ENCODE results near the gene TNFRSF9.

- no peak for TF ChIP-seq POLR2AphosphoS5 (IDR thresholded peaks at IDR 0.05; ENCODE audit: low read depth)
- TF ChIP-seq, protein P1, sequence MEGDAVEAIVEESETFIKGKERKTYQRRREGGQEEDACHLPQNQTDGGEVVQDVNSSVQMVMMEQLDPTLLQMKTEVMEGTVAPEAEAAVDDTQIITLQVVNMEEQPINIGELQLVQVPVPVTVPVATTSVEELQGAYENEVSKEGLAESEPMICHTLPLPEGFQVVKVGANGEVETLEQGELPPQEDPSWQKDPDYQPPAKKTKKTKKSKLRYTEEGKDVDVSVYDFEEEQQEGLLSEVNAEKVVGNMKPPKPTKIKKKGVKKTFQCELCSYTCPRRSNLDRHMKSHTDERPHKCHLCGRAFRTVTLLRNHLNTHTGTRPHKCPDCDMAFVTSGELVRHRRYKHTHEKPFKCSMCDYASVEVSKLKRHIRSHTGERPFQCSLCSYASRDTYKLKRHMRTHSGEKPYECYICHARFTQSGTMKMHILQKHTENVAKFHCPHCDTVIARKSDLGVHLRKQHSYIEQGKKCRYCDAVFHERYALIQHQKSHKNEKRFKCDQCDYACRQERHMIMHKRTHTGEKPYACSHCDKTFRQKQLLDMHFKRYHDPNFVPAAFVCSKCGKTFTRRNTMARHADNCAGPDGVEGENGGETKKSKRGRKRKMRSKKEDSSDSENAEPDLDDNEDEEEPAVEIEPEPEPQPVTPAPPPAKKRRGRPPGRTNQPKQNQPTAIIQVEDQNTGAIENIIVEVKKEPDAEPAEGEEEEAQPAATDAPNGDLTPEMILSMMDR (conservative IDR thresholded peaks at IDR 0.05; ENCODE audit: low read depth in 2 of 2): no peak
- no peak for TF ChIP-seq EZH2 (IDR thresholded peaks at IDR 0.05; ENCODE audit: low read depth, unreplicated experiment)
- TF ChIP-seq REST (IDR thresholded peaks at IDR 0.05; ENCODE audit: unreplicated experiment): no peak
- no peak for TF ChIP-seq ZNF331 (CRISPR knock-in tag; IDR thresholded peaks at IDR 0.05; ENCODE audit: low read depth)
- no peak for TF ChIP-seq CREB1 (CRISPR knock-in tag; IDR thresholded peaks at IDR 0.05; ENCODE audit: low read depth)
- TF ChIP-seq, protein P2, sequence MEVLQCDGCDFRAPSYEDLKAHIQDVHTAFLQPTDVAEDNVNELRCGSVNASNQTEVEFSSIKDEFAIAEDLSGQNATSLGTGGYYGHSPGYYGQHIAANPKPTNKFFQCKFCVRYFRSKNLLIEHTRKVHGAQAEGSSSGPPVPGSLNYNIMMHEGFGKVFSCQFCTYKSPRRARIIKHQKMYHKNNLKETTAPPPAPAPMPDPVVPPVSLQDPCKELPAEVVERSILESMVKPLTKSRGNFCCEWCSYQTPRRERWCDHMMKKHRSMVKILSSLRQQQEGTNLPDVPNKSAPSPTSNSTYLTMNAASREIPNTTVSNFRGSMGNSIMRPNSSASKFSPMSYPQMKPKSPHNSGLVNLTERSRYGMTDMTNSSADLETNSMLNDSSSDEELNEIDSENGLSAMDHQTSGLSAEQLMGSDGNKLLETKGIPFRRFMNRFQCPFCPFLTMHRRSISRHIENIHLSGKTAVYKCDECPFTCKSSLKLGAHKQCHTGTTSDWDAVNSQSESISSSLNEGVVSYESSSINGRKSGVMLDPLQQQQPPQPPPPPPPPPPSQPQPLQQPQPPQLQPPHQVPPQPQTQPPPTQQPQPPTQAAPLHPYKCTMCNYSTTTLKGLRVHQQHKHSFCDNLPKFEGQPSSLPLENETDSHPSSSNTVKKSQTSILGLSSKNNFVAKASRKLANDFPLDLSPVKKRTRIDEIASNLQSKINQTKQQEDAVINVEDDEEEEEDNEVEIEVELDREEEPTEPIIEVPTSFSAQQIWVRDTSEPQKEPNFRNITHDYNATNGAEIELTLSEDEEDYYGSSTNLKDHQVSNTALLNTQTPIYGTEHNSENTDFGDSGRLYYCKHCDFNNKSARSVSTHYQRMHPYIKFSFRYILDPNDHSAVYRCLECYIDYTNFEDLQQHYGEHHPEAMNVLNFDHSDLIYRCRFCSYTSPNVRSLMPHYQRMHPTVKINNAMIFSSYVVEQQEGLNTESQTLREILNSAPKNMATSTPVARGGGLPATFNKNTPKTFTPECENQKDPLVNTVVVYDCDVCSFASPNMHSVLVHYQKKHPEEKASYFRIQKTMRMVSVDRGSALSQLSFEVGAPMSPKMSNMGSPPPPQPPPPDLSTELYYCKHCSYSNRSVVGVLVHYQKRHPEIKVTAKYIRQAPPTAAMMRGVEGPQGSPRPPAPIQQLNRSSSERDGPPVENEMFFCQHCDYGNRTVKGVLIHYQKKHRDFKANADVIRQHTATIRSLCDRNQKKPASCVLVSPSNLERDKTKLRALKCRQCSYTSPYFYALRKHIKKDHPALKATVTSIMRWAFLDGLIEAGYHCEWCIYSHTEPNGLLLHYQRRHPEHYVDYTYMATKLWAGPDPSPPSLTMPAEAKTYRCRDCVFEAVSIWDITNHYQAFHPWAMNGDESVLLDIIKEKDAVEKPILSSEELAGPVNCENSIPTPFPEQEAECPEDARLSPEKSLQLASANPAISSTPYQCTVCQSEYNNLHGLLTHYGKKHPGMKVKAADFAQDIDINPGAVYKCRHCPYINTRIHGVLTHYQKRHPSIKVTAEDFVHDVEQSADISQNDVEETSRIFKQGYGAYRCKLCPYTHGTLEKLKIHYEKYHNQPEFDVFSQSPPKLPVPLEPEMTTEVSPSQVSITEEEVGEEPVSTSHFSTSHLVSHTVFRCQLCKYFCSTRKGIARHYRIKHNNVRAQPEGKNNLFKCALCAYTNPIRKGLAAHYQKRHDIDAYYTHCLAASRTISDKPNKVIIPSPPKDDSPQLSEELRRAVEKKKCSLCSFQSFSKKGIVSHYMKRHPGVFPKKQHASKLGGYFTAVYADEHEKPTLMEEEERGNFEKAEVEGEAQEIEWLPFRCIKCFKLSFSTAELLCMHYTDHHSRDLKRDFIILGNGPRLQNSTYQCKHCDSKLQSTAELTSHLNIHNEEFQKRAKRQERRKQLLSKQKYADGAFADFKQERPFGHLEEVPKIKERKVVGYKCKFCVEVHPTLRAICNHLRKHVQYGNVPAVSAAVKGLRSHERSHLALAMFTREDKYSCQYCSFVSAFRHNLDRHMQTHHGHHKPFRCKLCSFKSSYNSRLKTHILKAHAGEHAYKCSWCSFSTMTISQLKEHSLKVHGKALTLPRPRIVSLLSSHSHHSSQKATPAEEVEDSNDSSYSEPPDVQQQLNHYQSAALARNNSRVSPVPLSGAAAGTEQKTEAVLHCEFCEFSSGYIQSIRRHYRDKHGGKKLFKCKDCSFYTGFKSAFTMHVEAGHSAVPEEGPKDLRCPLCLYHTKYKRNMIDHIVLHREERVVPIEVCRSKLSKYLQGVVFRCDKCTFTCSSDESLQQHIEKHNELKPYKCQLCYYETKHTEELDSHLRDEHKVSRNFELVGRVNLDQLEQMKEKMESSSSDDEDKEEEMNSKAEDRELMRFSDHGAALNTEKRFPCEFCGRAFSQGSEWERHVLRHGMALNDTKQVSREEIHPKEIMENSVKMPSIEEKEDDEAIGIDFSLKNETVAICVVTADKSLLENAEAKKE (CRISPR knock-in tag; IDR thresholded peaks at IDR 0.05): no peak
- no peak for TF ChIP-seq ETS1 (IDR thresholded peaks at IDR 0.05)
- TF ChIP-seq EZH2phosphoT487 (IDR thresholded peaks at IDR 0.05; ENCODE audit: unreplicated experiment): no peak
- no peak for TF ChIP-seq JUNB (IDR thresholded peaks at IDR 0.05; ENCODE audit: unreplicated experiment)
- no peak for TF ChIP-seq ZNF114 (CRISPR knock-in tag; IDR thresholded peaks at IDR 0.05)
- no peak for TF ChIP-seq STAT1 (IDR thresholded peaks at IDR 0.05; ENCODE audit: unreplicated experiment)
- no peak for TF ChIP-seq NANOG (IDR thresholded peaks at IDR 0.05; ENCODE audit: borderline replicate concordance)
Observed at GRCh38 chr1:7888248-7889081, 52.2 kb downstream of the TNFRSF9 start.

All from GM23338 (cell line).